Activated CD4-positive, alpha-beta memory T cell treated with anti-CD3 and anti-CD28 coated beads, Interleukin-2, amount 10 ng/mL, durations not matched to agents 7 days and 5 days (primary cell): ENCODE measurements around the gene MACF1. TPM values are rescaled to one million over a fixed set of nuclear protein-coding genes. Genes with fewer than 3 reads are reported as not detected.
"Not testable (repeated sequence)": the region's sequence is repeated elsewhere in the genome, so short reads cannot be mapped to it uniquely, and the experiment has no call there.

ENCODE experiments used
- CTCF ChIA-PET: fragments of 350-600 bp; sonication (Branson Sonifier 250); formaldehyde crosslinking; loops from one replicate; lab custom pipeline; 2021; ENCODE audit warnings: antibody characterized with exemption, inconsistent platforms; lab: Charles Lee
- POLR2A ChIA-PET: fragments of 350-600 bp; sonication (Branson Sonifier 250); formaldehyde crosslinking; loops from one replicate; lab custom pipeline; 2021; ENCODE audit warnings: antibody characterized with exemption; lab: Charles Lee
- DNase-seq: peaks from one replicate; pipeline ENCODE4 v3.0.0-alpha.2; 2020
- H3K27ac Mint-ChIP-seq: one replicate; pipeline ENCODE4 v1.8.0; 2021; ENCODE audit warnings: mild to moderate bottlenecking, mixed read lengths
- H3K27me3 Mint-ChIP-seq: one replicate; pipeline ENCODE4 v1.8.0; 2021; ENCODE audit warnings: mixed read lengths
- H3K36me3 Mint-ChIP-seq: one replicate; pipeline ENCODE4 v1.8.0; 2021; ENCODE audit warnings: low read depth, mixed read lengths
- H3K4me1 Mint-ChIP-seq: one replicate; pipeline ENCODE4 v1.8.0; 2021; ENCODE audit warnings: mixed read lengths
- H3K4me3 Mint-ChIP-seq: one replicate; pipeline ENCODE4 v1.8.0; 2021; ENCODE audit warnings: mild to moderate bottlenecking, mixed read lengths
- H3K9me3 Mint-ChIP-seq: one replicate; pipeline ENCODE4 v1.8.0; 2021; ENCODE audit warnings: mixed read lengths
- total RNA-seq, 2 experiments: library from RNA; stranded (reverse); gene quantifications; one replicate each; pipeline ENCODE4 v1.2.3, GENCODE V29; 2021

MACF1 gene
- total RNA-seq, 2 experiments from 2014 or later, result 345 to 381 TPM

DNA sequence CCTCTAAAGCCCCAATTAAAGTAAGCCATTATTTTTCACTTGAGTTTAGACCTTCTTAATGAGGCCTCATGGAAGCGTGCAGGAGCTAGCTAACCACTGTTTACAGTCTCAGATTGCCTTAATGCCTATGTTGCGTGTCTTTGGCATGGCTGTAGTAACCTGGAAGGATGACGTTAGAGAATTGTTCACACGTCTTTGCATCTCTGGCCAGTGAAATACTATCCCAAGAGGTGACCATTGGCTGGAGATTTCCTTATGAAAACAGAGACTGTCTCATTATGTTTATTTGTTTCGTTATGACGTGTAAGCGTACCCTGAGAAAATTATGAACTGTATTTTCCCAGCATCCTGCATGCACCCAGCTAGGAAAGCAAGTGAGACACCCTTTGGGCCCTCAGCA is 268.3 kb downstream of the MACF1 start:
- Mint-ChIP-seq H3K9me3 (no peaks in the 10 kb centered on the region), H3K36me3 (peaks cover 60% of the 10 kb centered on the region), H3K27ac (no peak overlapping the region), H3K4me3 (no peak overlapping the region), H3K4me1 (no peaks in the 10 kb centered on the region), H3K27me3 (no peaks in the 10 kb centered on the region)
- DNase-seq, result no peak
- ChIA-PET CTCF (interaction anchor here (1.5 kb wide), 1 partner anchor 66 kb away, joined by 4 read pairs; no protein-coding TSS in a partner anchor), POLR2A (no interaction called here)

- Mint-ChIP-seq H3K4me3 (no peak overlapping the region), H3K27me3 (no peaks in the 10 kb centered on the region), H3K9me3 (no peaks in the 10 kb centered on the region), H3K36me3 (peaks cover 58% of the 10 kb centered on the region), H3K4me1 (no peaks in the 10 kb centered on the region), H3K27ac (no peak overlapping the region)
- CTCF ChIA-PET, result no interaction called here
- no peak for DNase-seq
- POLR2A ChIA-PET, result no interaction called here
Measured at GRCh38 chr1:39473324-39473723, 268.8 kb downstream of the MACF1 start.

GRCh38 chr1:39474810-39475209 is 270.3 kb downstream of the MACF1 start:
- POLR2A ChIA-PET, result interaction anchor here (1.4 kb wide), 1 partner anchor 16 kb away, joined by 3 read pairs; no protein-coding TSS in a partner anchor
- no peak overlapping the region for H3K4me3 Mint-ChIP-seq
- H3K27ac Mint-ChIP-seq, result no peak overlapping the region

GRCh38 chr1:39475551-39475950 is 271.1 kb downstream of the MACF1 start:
- not testable (repeated sequence) for DNase-seq, H3K27me3 Mint-ChIP-seq, H3K4me1 Mint-ChIP-seq, H3K9me3 Mint-ChIP-seq, H3K4me3 Mint-ChIP-seq
- H3K36me3 Mint-ChIP-seq, result peaks cover 61% of the 10 kb centered on the region
- peak overlapping the region; percentile 11 for H3K27ac Mint-ChIP-seq
- POLR2A ChIA-PET, result interaction anchor here (1.4 kb wide), 1 partner anchor 17 kb away, joined by 3 read pairs; no protein-coding TSS in a partner anchor
- CTCF ChIA-PET, result interaction anchor here (0.6 kb wide), 1 partner anchor 197 kb away, joined by 3 read pairs; no protein-coding TSS in a partner anchor

More at GRCh38 chr1:39474810-39475209, 270.3 kb downstream of the MACF1 start:
- H3K4me1 Mint-ChIP-seq, result no peaks in the 10 kb centered on the region
- CTCF ChIA-PET, result interaction anchor here (0.6 to 0.7 kb wide), 2 partner anchors 173 to 197 kb away, joined by 3 read pairs; no protein-coding TSS in a partner anchor
- H3K27me3 Mint-ChIP-seq, result no peaks in the 10 kb centered on the region
- no peaks in the 10 kb centered on the region for H3K9me3 Mint-ChIP-seq
- peaks cover 60% of the 10 kb centered on the region for H3K36me3 Mint-ChIP-seq
- no peak for DNase-seq

- Mint-ChIP-seq H3K9me3 (no peaks in the 10 kb centered on the region), H3K27ac (no peak overlapping the region)
- POLR2A ChIA-PET, result no interaction called here
Measured at GRCh38 chr1:39478126-39478915, 273.8 kb downstream of the MACF1 start.

DNA sequence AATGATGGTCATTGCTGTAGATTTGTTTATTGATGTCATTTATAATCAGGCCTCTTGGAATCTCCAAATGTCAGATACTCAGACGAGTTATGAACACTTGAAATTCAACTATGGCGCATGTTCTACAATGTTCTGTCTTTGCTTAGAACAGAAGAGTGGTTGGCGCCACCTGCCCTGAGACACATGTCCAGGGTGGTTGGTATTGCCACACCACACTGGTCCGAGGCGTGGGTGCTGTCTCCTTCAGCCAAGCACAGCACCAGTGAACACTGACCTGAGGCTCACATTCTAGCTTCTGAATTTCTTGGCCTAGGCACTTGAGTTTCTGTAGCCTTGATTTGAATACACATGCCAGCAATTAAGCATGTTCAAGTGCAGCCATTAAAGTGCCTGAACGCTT is 276.8 kb downstream of the MACF1 start:
- Mint-ChIP-seq H3K4me3 (no peak overlapping the region), H3K27ac (no peak overlapping the region), H3K4me1 (no peaks in the 10 kb centered on the region), H3K36me3 (peaks cover 59% of the 10 kb centered on the region), H3K9me3 (no peaks in the 10 kb centered on the region), H3K27me3 (no peaks in the 10 kb centered on the region)
- POLR2A ChIA-PET, result interaction anchor here (1.0 kb wide), 1 partner anchor 13 kb away, joined by 3 read pairs; no protein-coding TSS in a partner anchor
- DNase-seq, result no peak
- CTCF ChIA-PET, result interaction anchor here (1.0 to 1.3 kb wide), 2 partner anchors 11 to 58 kb away, joined by 3 read pairs; no protein-coding TSS in a partner anchor

More at GRCh38 chr1:39478126-39478915, 273.8 kb downstream of the MACF1 start:
- no peaks in the 10 kb centered on the region for H3K27me3 Mint-ChIP-seq
- DNase-seq, result no peak
- H3K4me3 Mint-ChIP-seq, result no peak overlapping the region
- CTCF ChIA-PET, result interaction anchor here (0.7 to 1.6 kb wide), 2 partner anchors 47 to 60 kb away, joined by 3 to 5 read pairs; no protein-coding TSS in a partner anchor
- H3K36me3 Mint-ChIP-seq, result peaks cover 66% of the 10 kb centered on the region
- no peaks in the 10 kb centered on the region for H3K4me1 Mint-ChIP-seq

- H3K27ac Mint-ChIP-seq, result no peak overlapping the region
- POLR2A ChIA-PET, result no interaction called here
- H3K4me1 Mint-ChIP-seq, result no peaks in the 10 kb centered on the region
Measured at GRCh38 chr1:39483276-39483675, 278.8 kb downstream of the MACF1 start.

GRCh38 chr1:39484564-39484963 is 280.1 kb downstream of the MACF1 start:
- ChIA-PET POLR2A (no interaction called here), CTCF (no interaction called here)
- no peak for DNase-seq
- Mint-ChIP-seq H3K4me3 (no peak overlapping the region), H3K36me3 (peaks cover 51% of the 10 kb centered on the region), H3K9me3 (no peaks in the 10 kb centered on the region), H3K27ac (no peak overlapping the region), H3K27me3 (no peaks in the 10 kb centered on the region), H3K4me1 (no peaks in the 10 kb centered on the region)

More at GRCh38 chr1:39483276-39483675, 278.8 kb downstream of the MACF1 start:
- CTCF ChIA-PET, result no interaction called here
- H3K27me3 Mint-ChIP-seq, result no peaks in the 10 kb centered on the region
- H3K36me3 Mint-ChIP-seq, result peaks cover 62% of the 10 kb centered on the region
- no peak overlapping the region for H3K4me3 Mint-ChIP-seq
- H3K9me3 Mint-ChIP-seq, result no peaks in the 10 kb centered on the region
- no peak for DNase-seq

GRCh38 chr1:39485046-39485803 is 280.7 kb downstream of the MACF1 start:
- H3K4me1 Mint-ChIP-seq, result no peaks in the 10 kb centered on the region
- no peak for DNase-seq
- H3K27ac Mint-ChIP-seq, result no peak overlapping the region
- H3K27me3 Mint-ChIP-seq, result peaks cover under 1% of the 10 kb centered on the region
- H3K4me3 Mint-ChIP-seq, result no peak overlapping the region
- POLR2A ChIA-PET, result no interaction called here
- H3K36me3 Mint-ChIP-seq, result peaks cover 44% of the 10 kb centered on the region
- no peaks in the 10 kb centered on the region for H3K9me3 Mint-ChIP-seq
- CTCF ChIA-PET, result no interaction called here

GRCh38 chr1:39488012-39488545 is 283.6 kb downstream of the MACF1 start:
- H3K36me3 Mint-ChIP-seq, result peaks cover 23% of the 10 kb centered on the region
- no peak overlapping the region for H3K4me3 Mint-ChIP-seq
- peaks cover 15% of the 10 kb centered on the region for H3K27me3 Mint-ChIP-seq
- POLR2A ChIA-PET, result no interaction called here
- H3K9me3 Mint-ChIP-seq, result no peaks in the 10 kb centered on the region
- CTCF ChIA-PET, result interaction anchor here (1.5 kb wide), 1 partner anchor 51 kb away, joined by 6 read pairs; no protein-coding TSS in a partner anchor
- no peak for DNase-seq
- H3K27ac Mint-ChIP-seq, result no peak overlapping the region
- peaks cover 8% of the 10 kb centered on the region for H3K4me1 Mint-ChIP-seq

DNA sequence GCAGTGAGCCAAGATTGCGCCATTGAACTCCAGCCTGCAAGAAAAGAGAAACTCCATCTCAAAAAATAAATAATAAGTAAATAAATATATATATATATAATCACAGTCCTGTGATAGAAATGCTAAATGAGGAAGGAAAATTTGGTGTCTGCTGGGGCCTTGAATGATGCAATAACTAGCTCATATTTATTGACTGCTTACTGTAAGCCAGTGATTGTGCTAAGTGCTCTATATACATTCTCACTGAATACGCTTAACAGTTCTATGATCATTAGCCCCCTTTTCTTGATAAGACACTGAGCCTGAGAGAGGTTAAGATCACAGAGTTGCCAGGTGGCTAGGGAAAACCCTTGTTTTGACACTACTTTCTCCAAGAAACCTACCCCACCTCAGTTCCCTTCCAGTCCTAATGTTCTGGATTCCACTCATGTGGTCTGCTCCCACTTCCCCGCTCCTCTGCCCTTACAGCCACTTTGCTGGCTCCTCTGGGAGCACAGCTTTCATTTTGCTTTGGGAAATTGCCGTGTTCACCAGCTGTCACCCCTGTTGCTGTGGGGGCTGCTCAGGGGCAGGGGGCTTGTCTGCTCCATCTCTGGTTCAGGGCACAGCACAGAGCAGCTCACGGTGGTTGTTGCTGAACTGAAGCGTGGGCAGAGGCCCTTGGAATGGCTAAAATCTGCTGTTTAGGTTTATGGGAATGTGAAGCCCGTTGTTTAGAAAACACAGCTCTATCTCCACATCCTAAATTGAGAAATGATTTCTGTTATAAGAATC is 284.5 kb downstream of the MACF1 start:
- peaks cover 24% of the 10 kb centered on the region for H3K27me3 Mint-ChIP-seq
- peaks cover 20% of the 10 kb centered on the region for H3K36me3 Mint-ChIP-seq
- no peak overlapping the region for H3K27ac Mint-ChIP-seq
- no peak for DNase-seq
- ChIA-PET POLR2A (interaction anchor here (1.5 kb wide), 1 partner anchor 297 kb away, joined by 3 read pairs; no protein-coding TSS in a partner anchor), CTCF (interaction anchor here (1.1 to 1.5 kb wide), 2 partner anchors 50 to 108 kb away, joined by 3 to 6 read pairs; no protein-coding TSS in a partner anchor)
- H3K9me3 Mint-ChIP-seq, result no peaks in the 10 kb centered on the region
- H3K4me1 Mint-ChIP-seq, result peaks cover 9% of the 10 kb centered on the region
- no peak overlapping the region for H3K4me3 Mint-ChIP-seq
